K562 (cell line): ENCODE data around the gene CPED1. TPM values are rescaled to one million over a fixed set of nuclear protein-coding genes. Genes with fewer than 3 reads are reported as not detected.
A peak's percentile ranks its signal among the peaks of the same experiment; 100 is the strongest.

Source experiments
- CREB1 ChIP-seq, 2 experiments: sonication (generic) in 1 of 2; formaldehyde crosslinking in 1 of 2; IDR thresholded peaks; 2 replicates each; pipeline versions ENCODE4 v1.6.1 to v1.8.0; 2012 to 2022; ENCODE audit warnings: inconsistent platforms in 1 of 2, mild to moderate bottlenecking in 1 of 2, missing genetic modification reagents in 1 of 2, moderate library complexity in 1 of 2
- ZNF318 ChIP-seq, 2 experiments: fragments of 450-650 bp; IDR thresholded peaks; 2 replicates each; pipeline ENCODE4 v1.6.1; 2016; ENCODE audit warnings: mild to moderate bottlenecking in 2 of 2, borderline replicate concordance in 1 of 2, low read depth in 1 of 2, moderate library complexity in 1 of 2
- polyA plus RNA-seq, 8 experiments: library from polyadenylated mRNA; depleted of rRNA in 4 of 8; stranded (reverse) in 5 of 8; unstranded in 3 of 8; fragments of >200 nt; fragmentation: Nextera tagmentation in 2 of 8; fragmentation: Illumina TruSeq in 1 of 8; extraction: Ambion mirVana in 2 of 8; extraction: Trizol in 1 of 8; gene quantifications; 2 replicates each; pipeline versions ENCODE4 v1.2.1 to v1.2.3, GENCODE V29; 2011 to 2014; ENCODE audit warnings: inconsistent platforms in 1 of 8, missing spikeins in 1 of 8
- total RNA-seq, 7 experiments: library from RNA; depleted of rRNA in 6 of 7; stranded (reverse); fragments of >200 nt in 6 of 7; fragmentation: Illumina TruSeq in 2 of 7; extraction: Trizol in 2 of 7; gene quantifications; 2 replicates each; pipeline versions ENCODE4 v1.2.1 to v1.2.3, GENCODE V29; 2011 to 2021; ENCODE audit warnings: low replicate concordance in 1 of 7
- TF ChIP-seq, protein P1 (sequence below): sonication (generic); formaldehyde crosslinking; IDR thresholded peaks from 2 replicates; pipeline ENCODE4 v1.8.0; 2022; ENCODE audit warnings: missing genetic modification reagents, mild to moderate bottlenecking, moderate library complexity, borderline replicate concordance

The CPED1 gene
- total and polyA plus RNA-seq, 9 of the 15 experiments (the other 6 are each of a cell fraction or from before 2014, with no cell fraction given): 195 to 393 (median 290) TPM

- TF ChIP-seq ZNF318 (IDR thresholded peaks at IDR 0.05; ENCODE audit: borderline replicate concordance in 1 of 2, low read depth in 1 of 2): peak in 1 of 2 experiments; percentile 75; a peak in 2 of 4 replicates
- TF ChIP-seq, protein P1, sequence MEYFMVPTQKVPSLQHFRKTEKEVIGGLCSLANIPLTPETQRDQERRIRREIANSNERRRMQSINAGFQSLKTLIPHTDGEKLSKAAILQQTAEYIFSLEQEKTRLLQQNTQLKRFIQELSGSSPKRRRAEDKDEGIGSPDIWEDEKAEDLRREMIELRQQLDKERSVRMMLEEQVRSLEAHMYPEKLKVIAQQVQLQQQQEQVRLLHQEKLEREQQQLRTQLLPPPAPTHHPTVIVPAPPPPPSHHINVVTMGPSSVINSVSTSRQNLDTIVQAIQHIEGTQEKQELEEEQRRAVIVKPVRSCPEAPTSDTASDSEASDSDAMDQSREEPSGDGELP (CRISPR knock-in tag): no peak
- TF ChIP-seq CREB1 (IDR thresholded peaks at IDR 0.05): peak; percentile 77
- peak; percentile 70 for TF ChIP-seq CREB1 (CRISPR knock-in tag; IDR thresholded peaks at IDR 0.05)
Measured at GRCh38 chr7:121160150-121161008, 171.9 kb downstream of the CPED1 start (continued).
